Heart left ventricle (tissue), 16 donors: ENCODE data around the gene TMEM33. TPM values are rescaled to one million over a fixed set of nuclear protein-coding genes. Genes with fewer than 3 reads are reported as not detected.
A peak's percentile ranks its signal among the peaks of the same experiment; 100 is the strongest.

Experiments used
- ATAC-seq, 4 donors: fragments of 200-7000 bp; cut with Tn5 transposase; one replicate each; pipeline ENCODE4 v1.9.1; 2020 to 2022; ENCODE audit warnings: moderate library complexity in 4 of 4, mild to moderate bottlenecking in 3 of 4, moderate number of reproducible peaks in 1 of 4
- DNase-seq, 5 donors: peaks; one replicate each; pipeline ENCODE4 v3.0.0-alpha.2; 2020
- H3K27ac ChIP-seq, 12 donors: fragments of 200-600 bp; sonication (generic) in 4 of 12; one replicate each; pipeline versions ENCODE4 v1.5.0 to v1.8.0; 2016 to 2022; ENCODE audit warnings: mild to moderate bottlenecking in 2 of 12
- H3K27me3 ChIP-seq, 9 donors: fragments of 200-600 bp; sonication (generic) in 2 of 9; one replicate each; pipeline versions ENCODE4 v1.5.1 to v1.8.0; 2016 to 2022; ENCODE audit warnings: mild to moderate bottlenecking in 3 of 9
- H3K36me3 ChIP-seq, 9 donors: fragments of 200-600 bp; sonication (generic) in 2 of 9; one replicate each; pipeline versions ENCODE4 v1.5.0 to v1.8.0; 2018 to 2022; ENCODE audit warnings: mild to moderate bottlenecking in 2 of 9
- H3K4me1 ChIP-seq, 12 donors: fragments of 200-600 bp; sonication (generic) in 4 of 12; one replicate each; pipeline versions ENCODE4 v1.5.0 to v1.8.0; 2016 to 2022; ENCODE audit warnings: mild to moderate bottlenecking in 3 of 12
- H3K4me3 ChIP-seq, 12 donors: fragments of 200-600 bp; sonication (generic) in 4 of 12; one replicate each; pipeline versions ENCODE4 v1.5.0 to v1.8.0; 2017 to 2022; ENCODE audit warnings: mild to moderate bottlenecking in 9 of 12, moderate library complexity in 4 of 12
- H3K9me3 ChIP-seq, 12 donors: fragments of 200-600 bp; sonication (generic) in 4 of 12; one replicate each; pipeline versions ENCODE4 v1.5.0 to v1.8.0; 2016 to 2022; ENCODE audit warnings: mild to moderate bottlenecking in 1 of 12
- CTCF ChIP-seq, 12 donors: fragments of 200-600 bp; sonication (generic) in 4 of 12; IDR thresholded peaks; one replicate each; pipeline versions ENCODE4 v1.5.0 to v1.8.0; 2018 to 2022; ENCODE audit warnings: antibody characterized with exemption in 12 of 12, mild to moderate bottlenecking in 5 of 12
- POLR2A ChIP-seq, 2 donors: fragments of 450-650 bp; IDR thresholded peaks; one replicate each; pipeline ENCODE4 v1.6.1; 2017; ENCODE audit warnings: antibody characterized with exemption in 2 of 2, mild to moderate bottlenecking in 2 of 2, moderate library complexity in 2 of 2
- WGBS, 4 donors: extraction: QIAGEN DNeasy Blood & Tissue Kit in 2 of 4; methylation state at CpG; one replicate each; pipeline versions ENCODE4 v1.1.5 to v1.1.7; 2013 to 2018; 5-methylcytosine and 5-hydroxymethylcytosine counted together
- intact Hi-C, 10 donors: fragments of 100-400 bp; cut with DNase I; formaldehyde crosslinking; loops; one replicate each; pipeline versions ENCODE4 v1.11.1 to v1.14.2; 2022
- polyA plus RNA-seq, 2 donors: library from polyadenylated mRNA; stranded (reverse); fragments of 200-250 nt; gene quantifications; one replicate each; pipeline ENCODE4 v1.2.3, GENCODE V29; 2013
- total RNA-seq, 9 donors: library from RNA; depleted of rRNA in 2 of 9; stranded (reverse); fragments of >200 nt in 2 of 9; fragmentation: NEBNext Ultra II Directional in 3 of 9; extraction: Animal tissue kit (Norgen Biotek cat#: 25700) in 3 of 9; gene quantifications; one replicate each; pipeline versions ENCODE4 v1.1.0 to v1.2.4, GENCODE V29; 2016 to 2023
- donor health status: ischemic (EF 13 %, LVEDD 7.1; RV severe dilation, severe dysfunction).
- donor health status: healthy with polysubstance abuse.
- donor health status: DM: no; HTN: yes; CAD: no.
- donor health status: DM: no; HTN: no; CAD: no.
- donor health status: ischemic (EF 25% LVEDD 6.9; RV normal size, moderate dysfunction).
- donor health status: ischemic (EF 25% LVEDD 5.7; RV mildly dilated, moderate dysfunction).
- donor health status: healthy.
- donor health status: DM: yes; HTN: yes; CAD: no.
- donor health status: ischemic (EF 35%, LVEDD 5.7; RV mildly dilated, moderate dysfunction).
- donor health status: nonischemic (EF 11% LVEDD 7.7; RV severe dilation, severe dysfunction).
- donor health status: DM: yes; HTN: yes; CAD: no.
- donor health status: PGD.
- donor health status: ischemic (EF 29% LVEDD 5.4; RV normal size, mild dysfunction).
- donor health status: nonischemic (EF 23%, LVEDD 6.1; RV moderate dilation, normal function).

TMEM33 gene
- total and polyA plus RNA-seq, 11 donors: 5.4 to 41.5 (median 26.8) TPM

GRCh38 chr4:41989994-41990364, 54.8 kb downstream of the TMEM33 start:
- H3K36me3 ChIP-seq: no peaks in the 10 kb centered on the region
- peak overlapping the region; percentile 69 to 97 (median 86) for H3K4me3 ChIP-seq
- H3K4me1 ChIP-seq: peaks cover 3 to 40% (median 24%) of the 10 kb centered on the region in 12 donors
- intact Hi-C loops: loop anchor here in 1 of 10 donors (10.0 kb wide), 1 partner anchor 665 kb away; the partner anchor contains the start of gene ATP8A1
- ATAC-seq (peak; percentile 19 to 40 (median 30)), DNase-seq (no peak)
- no peaks in the 10 kb centered on the region for H3K27me3 ChIP-seq
- peak overlapping the region; percentile 16 to 93 (median 85) for H3K27ac ChIP-seq
- 1 to 2% (median 1%) methylated on average over 12 of the region's 12 CpGs for WGBS, 4 donors
- TF ChIP-seq POLR2A (IDR thresholded peaks at IDR 0.05) (no peak), CTCF (IDR thresholded peaks at IDR 0.05) (no peak)
- no peaks in the 10 kb centered on the region for H3K9me3 ChIP-seq

GRCh38 chr4:41990365-41991111, 55.3 kb downstream of the TMEM33 start, which contains the start of gene SLC30A9:
Gene SLC30A9 (plus strand): TSS chr4:41990530. CDS start chr4:41990652, 122 bp downstream.
- H3K9me3 ChIP-seq: no peaks in the 10 kb centered on the region
- H3K27me3 ChIP-seq: no peaks in the 10 kb centered on the region
- 0 to 1% (median 1%) methylated on average over 42 to 64 of the region's 64 CpGs for WGBS, 4 donors
- peak within 1 kb of the TSS; percentile 45 to 93 (median 85) for H3K27ac ChIP-seq
- intact Hi-C loops: loop anchor here in 1 of 10 donors (10.0 kb wide), 1 partner anchor 664 kb away; the partner anchor contains the start of gene ATP8A1
- ATAC-seq (peak; percentile 98 to 99 (median 99)), DNase-seq (peak; percentile 94 to 97 (median 97))
- no peaks in the 10 kb centered on the region for H3K36me3 ChIP-seq
- peak; percentile 66 to 91 for TF ChIP-seq POLR2A (IDR thresholded peaks at IDR 0.05)
- TF ChIP-seq CTCF (IDR thresholded peaks at IDR 0.05): peak in 9 of 12 donors; percentile 16 to 57 (median 38)
- H3K4me1 ChIP-seq: peaks cover 3 to 40% (median 24%) of the 10 kb centered on the region in 12 donors
- H3K4me3 ChIP-seq: peak within 1 kb of the TSS; percentile 69 to 97 (median 86)

GRCh38 chr4:41991916-41992767, 56.9 kb downstream of the TMEM33 start:
- Histone ChIP-seq H3K36me3 (no peaks in the 10 kb centered on the region), H3K9me3 (no peaks in the 10 kb centered on the region), H3K27me3 (no peaks in the 10 kb centered on the region), H3K4me3 (peak overlapping the region in 4 of 12 donors; percentile 69 to 92 (median 80)), H3K4me1 (peaks cover 3 to 40% (median 24%) of the 10 kb centered on the region in 12 donors), H3K27ac (no peak overlapping the region)
- intact Hi-C loops: loop anchor here in 1 of 10 donors (10.0 kb wide), 1 partner anchor 663 kb away; the partner anchor contains the start of gene ATP8A1
- TF ChIP-seq POLR2A (IDR thresholded peaks at IDR 0.05) (no peak), CTCF (IDR thresholded peaks at IDR 0.05) (no peak)
- DNase-seq: no peak
- 89 to 92% (median 90%) methylated on average over 10 of the region's 10 CpGs for WGBS, 4 donors
- no peak for ATAC-seq
